K562 (cell line): ENCODE measurements around the gene RNASE7. TPM values are rescaled to one million over a fixed set of nuclear protein-coding genes. Genes with fewer than 3 reads are reported as not detected.

Experiments used
- ATAC-seq: fragments of 200-7000 bp; cut with Tn5 transposase; 3 replicates; pipeline ENCODE4 v1.9.1; 2020; ENCODE audit warnings: moderate library complexity
- BruUV-seq: library from RNA; stranded (reverse); fragments of 400-500 nt; replicated peaks from 2 replicates; lab custom pipeline; 2021; lab: Mats Ljungman, UMichigan
- CTCF ChIA-PET: fragments of 300-600 bp; formaldehyde crosslinking; extraction: SDS; loops from one replicate; lab custom pipeline; 2021; ENCODE audit warnings: low intra/inter-chr PET ratio; lab: Yijun Ruan, JAX
- POLR2A ChIA-PET: fragments of 300-600, 350-650 bp; sonication (Branson Sonifier 250); formaldehyde crosslinking; extraction: SDS; loops from one replicate; lab custom pipeline; 2021; ENCODE audit warnings: antibody characterized with exemption, inconsistent platforms; lab: Yijun Ruan, JAX
- DNase-seq, 4 experiments: peaks; one replicate each; pipeline versions ENCODE4 v3.0.0 to v3.0.0-alpha.2; 2011 to 2018; ENCODE audit warnings: low spot score in 3 of 4, mixed read lengths in 3 of 4; ENCODE audit errors: extremely low read depth in 1 of 4
- FAIRE-seq: peaks from 2 replicates; lab custom pipeline; 2011; peaks lifted over from hg19 to GRCh38; lab: Jason Lieb, UNC
- H2AFZ ChIP-seq: 2 replicates; pipeline ENCODE4 v1.6.0; 2011; ENCODE audit warnings: low read depth, low read length, control low read depth, inconsistent platforms
- H3K27ac ChIP-seq: fragments of 200-600 bp; 3 replicates; pipeline ENCODE4 v1.8.0; 2011; ENCODE audit warnings: low read depth, mild to moderate bottlenecking, control low read depth, inconsistent platforms, low read length, moderate library complexity, mixed read lengths; ENCODE audit errors: extremely low read depth
- H3K27me3 ChIP-seq, 2 experiments: fragments of 300-600 bp in 1 of 2; 2 replicates in 1 of 2; 3 replicates in 1 of 2; pipeline versions ENCODE4 v1.6.0 to v1.8.0; 2011; ENCODE audit warnings: inconsistent platforms in 2 of 2, low read length in 2 of 2, mild to moderate bottlenecking in 1 of 2, mixed read lengths in 1 of 2, moderate library complexity in 1 of 2; ENCODE audit not compliant: control insufficient read depth in 2 of 2, insufficient read depth in 2 of 2
- H3K36me3 ChIP-seq: fragments of 300-600 bp; 3 replicates; pipeline ENCODE4 v1.8.0; 2011; ENCODE audit warnings: mild to moderate bottlenecking, low read length, inconsistent platforms; ENCODE audit not compliant: control insufficient read depth, insufficient read depth
- H3K4me1 ChIP-seq, 2 experiments: fragments of 200-600 bp in 1 of 2; replicated peaks in 1 of 2; 2 replicates in 1 of 2; 3 replicates in 1 of 2; pipeline versions ENCODE4 v1.5.1 to v1.8.0; 2011; ENCODE audit warnings: inconsistent platforms in 2 of 2, low read length in 2 of 2, mild to moderate bottlenecking in 1 of 2, mixed read lengths in 1 of 2, moderate library complexity in 1 of 2; ENCODE audit not compliant: control insufficient read depth in 2 of 2, insufficient read depth in 2 of 2
- H3K4me2 ChIP-seq: 2 replicates; pipeline ENCODE4 v1.6.1; 2011; ENCODE audit warnings: low read length, control low read depth, inconsistent platforms, mixed read lengths; ENCODE audit not compliant: insufficient read depth
- H3K4me3 ChIP-seq: fragments of 200-600 bp; sonication (generic), shearing (Covaris generic); 2 replicates; pipeline ENCODE4 v1.5.1; 2016; ENCODE audit warnings: control low read depth, inconsistent platforms
- H3K79me2 ChIP-seq: fragments of 200-600 bp; 3 replicates; pipeline ENCODE4 v1.8.0; 2011; ENCODE audit warnings: low read length, inconsistent platforms; ENCODE audit not compliant: control insufficient read depth, insufficient read depth
- H3K9ac ChIP-seq, 2 experiments: 2 replicates each; pipeline versions ENCODE4 v1.6.0 to v1.6.1; 2011; ENCODE audit warnings: low read depth in 2 of 2, low read length in 2 of 2, control low read depth in 1 of 2, inconsistent platforms in 1 of 2, mild to moderate bottlenecking in 1 of 2, mixed read lengths in 1 of 2; ENCODE audit not compliant: insufficient read depth in 1 of 2
- H3K9me1 ChIP-seq: one replicate; pipeline ENCODE4 v1.6.0; 2011; ENCODE audit warnings: inconsistent platforms, mild to moderate bottlenecking, low read length, moderate library complexity; ENCODE audit not compliant: control insufficient read depth, insufficient read depth
- H3K9me3 ChIP-seq: replicated peaks from 2 replicates; pipeline ENCODE4 v1.5.1; 2011; ENCODE audit warnings: low read depth, low read length, inconsistent platforms; ENCODE audit not compliant: control insufficient read depth, insufficient read depth
- H4K20me1 ChIP-seq: replicated peaks from 2 replicates; pipeline ENCODE4 v1.6.1; 2011; ENCODE audit warnings: low read length, inconsistent platforms, mixed read lengths; ENCODE audit not compliant: control insufficient read depth, insufficient read depth
- ADNP ChIP-seq: fragments of 200-800 bp; sonication (Bioruptor generic); IDR thresholded peaks from 2 replicates; pipeline ENCODE4 v1.6.1; 2016; ENCODE audit warnings: missing genetic modification characterization, missing compliant biosample characterization
- DMBX1 ChIP-seq: fragments of 250-450 bp; sonication (Bioruptor Pico); IDR thresholded peaks from 2 replicates; pipeline ENCODE4 v1.8.0; 2022; ENCODE audit warnings: inconsistent platforms, mild to moderate bottlenecking, moderate library complexity, borderline replicate concordance
- EP400 ChIP-seq: fragments of 450-650 bp; IDR thresholded peaks from 2 replicates; pipeline ENCODE4 v1.6.1; 2017; ENCODE audit warnings: antibody characterized with exemption, mild to moderate bottlenecking, moderate library complexity
- ETV6 ChIP-seq, 3 experiments: fragments of 150-350 bp in 1 of 3; sonication (generic) in 1 of 3; formaldehyde crosslinking in 1 of 3; IDR thresholded peaks; 2 replicates each; pipeline versions ENCODE4 v1.6.1 to v1.8.0; 2014 to 2022; ENCODE audit warnings: borderline replicate concordance in 2 of 3, low read depth in 2 of 3, antibody characterized with exemption in 1 of 3, low read length in 1 of 3, mild to moderate bottlenecking in 1 of 3, missing genetic modification reagents in 1 of 3
- FOXJ3 ChIP-seq: sonication (generic); formaldehyde crosslinking; IDR thresholded peaks from 2 replicates; pipeline ENCODE4 v1.4.0; 2020; ENCODE audit warnings: mild to moderate bottlenecking, missing genetic modification reagents
- KLF16 ChIP-seq: IDR thresholded peaks from 2 replicates; pipeline ENCODE4 v1.6.1; 2016; ENCODE audit warnings: antibody characterized with exemption
- PHF8 ChIP-seq: fragments of 200-600 bp; sonication (generic); IDR thresholded peaks from 2 replicates; pipeline ENCODE4 v1.6.1; 2012; ENCODE audit warnings: mixed run types, mild to moderate bottlenecking, inconsistent platforms, low read length, moderate library complexity, borderline replicate concordance
- SAP30 ChIP-seq: fragments of 200-600 bp; sonication (generic); IDR thresholded peaks from 2 replicates; pipeline ENCODE4 v1.6.1; 2012; ENCODE audit warnings: borderline replicate concordance, low read depth, mild to moderate bottlenecking, moderate library complexity, low read length, control low read depth, inconsistent platforms; ENCODE audit not compliant: insufficient read depth, poor library complexity, severe bottlenecking
- SREBF2 ChIP-seq: sonication (generic); formaldehyde crosslinking; IDR thresholded peaks from 2 replicates; pipeline ENCODE4 v1.4.0; 2020; ENCODE audit warnings: mild to moderate bottlenecking, missing genetic modification reagents
- TBL1XR1 ChIP-seq, 2 experiments: IDR thresholded peaks; 2 replicates each; pipeline ENCODE4 v1.6.1; 2012; ENCODE audit warnings: improper control_type of control experiment in 2 of 2, low read length in 2 of 2, mild to moderate bottlenecking in 1 of 2
- TCF7 ChIP-seq: sonication (generic); IDR thresholded peaks from 2 replicates; pipeline ENCODE4 v1.6.1; 2016; ENCODE audit warnings: antibody characterized with exemption, borderline replicate concordance
- WGBS: fragments of 100-300 bp; shearing (Covaris generic); methylation state at CpG from one replicate; pipeline ENCODE4 v1.1.6; 2016; ENCODE audit warnings: low coverage, mixed read lengths; ENCODE audit not compliant: insufficient coverage; ENCODE audit errors: missing lambda C conversion rate; 5-methylcytosine and 5-hydroxymethylcytosine counted together
- in situ Hi-C: fragments of 300-500 bp; cut with MboI; formaldehyde crosslinking; loops from 4 replicates; pipeline ENCODE4 v1.15.0; 2018; ENCODE audit warnings: inconsistent platforms, mixed read lengths
- intact Hi-C: fragments of 100-400 bp; cut with micrococcal nuclease; formaldehyde crosslinking; loops from 2 replicates; pipeline ENCODE4 v1.14.2; 2022
- polyA plus RNA-seq, 8 experiments: library from polyadenylated mRNA; depleted of rRNA in 4 of 8; stranded (reverse) in 5 of 8; unstranded in 3 of 8; fragments of >200 nt; fragmentation: Nextera tagmentation in 2 of 8; fragmentation: Illumina TruSeq in 1 of 8; extraction: Ambion mirVana in 2 of 8; extraction: Trizol in 1 of 8; gene quantifications; 2 replicates each; pipeline versions ENCODE4 v1.2.1 to v1.2.3, GENCODE V29; 2011 to 2014; ENCODE audit warnings: inconsistent platforms in 1 of 8, missing spikeins in 1 of 8
- total RNA-seq, 7 experiments: library from RNA; depleted of rRNA in 6 of 7; stranded (reverse); fragments of >200 nt in 6 of 7; fragmentation: Illumina TruSeq in 2 of 7; extraction: Trizol in 2 of 7; gene quantifications; 2 replicates each; pipeline versions ENCODE4 v1.2.1 to v1.2.3, GENCODE V29; 2011 to 2021; ENCODE audit warnings: low replicate concordance in 1 of 7
- TF ChIP-seq, protein P1 (sequence below): fragments of 250-450 bp; sonication (Bioruptor Pico); IDR thresholded peaks from 2 replicates; pipeline ENCODE4 v1.5.0; 2021
- TF ChIP-seq, protein P2 (sequence below): sonication (generic); formaldehyde crosslinking; IDR thresholded peaks from 2 replicates; pipeline ENCODE4 v1.8.0; 2022; ENCODE audit warnings: missing genetic modification reagents, mild to moderate bottlenecking, borderline replicate concordance

Gene RNASE7
- total and polyA plus RNA-seq, 9 of the 15 experiments (the other 6 are each of a cell fraction or from before 2014, with no cell fraction given) = not detected

DNA sequence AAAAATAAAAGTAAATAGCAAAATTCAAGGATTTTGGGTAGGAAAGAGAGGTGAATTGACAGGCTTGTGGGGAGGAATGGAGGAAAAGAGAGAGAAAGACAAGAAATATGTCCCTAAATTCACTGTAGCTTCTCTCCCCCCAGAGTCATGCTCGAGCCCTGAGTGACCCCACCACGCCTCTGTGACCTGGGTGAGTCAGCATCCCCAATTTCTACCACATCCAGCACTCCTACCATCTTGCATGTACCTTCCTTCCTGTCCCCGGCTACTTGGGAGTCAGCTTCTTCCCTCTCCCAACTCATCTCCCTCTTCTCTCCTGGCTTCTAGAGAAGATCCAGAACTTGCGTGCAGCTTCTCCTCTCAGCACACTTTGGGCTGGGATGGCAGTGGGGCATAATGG is 46.5 kb downstream of the RNASE7 start:
- BruUV-seq = no TSS peak
- no peaks in the 10 kb centered on the region for H3K79me2 ChIP-seq
- in situ Hi-C loops = no loop called here
- no peak overlapping the region for H2AFZ ChIP-seq
- H3K9ac ChIP-seq = no peak overlapping the region
- no peaks in the 10 kb centered on the region for H3K9me3 ChIP-seq
- H3K36me3 ChIP-seq = peaks cover 5% of the 10 kb centered on the region; the same call in 1 of the 3 replicates
- H3K27me3 ChIP-seq = no peaks in the 10 kb centered on the region
- DNase-seq = no peak
- ChIA-PET CTCF (interaction anchor here (0.7 kb wide), 1 partner anchor 480 kb away, joined by 3 read pairs; no protein-coding TSS in a partner anchor), POLR2A (interaction anchor here (0.6 to 1.5 kb wide), 2 partner anchors 13 to 147 kb away, joined by 4 read pairs; no protein-coding TSS in a partner anchor)
- 50% methylated on average over 2 of the region's 4 CpGs for WGBS
- intact Hi-C loops = no loop called here
- no peak overlapping the region for H3K27ac ChIP-seq
- H3K9me1 ChIP-seq = no peaks in the 10 kb centered on the region
- H3K4me1 ChIP-seq = peaks cover 0 to 32% of the 10 kb centered on the region in 2 experiments; a peak in 2 of 5 replicates
- no peak for ATAC-seq
- FAIRE-seq = no peak
- TF ChIP-seq ADNP (tag) = no peak
- TF ChIP-seq ETV6 (IDR thresholded peaks at IDR 0.05; ENCODE audit: borderline replicate concordance in 1 of 2, low read depth in 2 of 2, low read length in 1 of 2) = no peak
- TF ChIP-seq ETV6 (CRISPR knock-in tag; IDR thresholded peaks at IDR 0.05; ENCODE audit: borderline replicate concordance) = no peak
- TF ChIP-seq, all 486 proteins: peak for 0
- H4K20me1 ChIP-seq = no peaks in the 10 kb centered on the region
- H3K4me2 ChIP-seq = no peak overlapping the region
- no peak overlapping the region for H3K4me3 ChIP-seq

DNA sequence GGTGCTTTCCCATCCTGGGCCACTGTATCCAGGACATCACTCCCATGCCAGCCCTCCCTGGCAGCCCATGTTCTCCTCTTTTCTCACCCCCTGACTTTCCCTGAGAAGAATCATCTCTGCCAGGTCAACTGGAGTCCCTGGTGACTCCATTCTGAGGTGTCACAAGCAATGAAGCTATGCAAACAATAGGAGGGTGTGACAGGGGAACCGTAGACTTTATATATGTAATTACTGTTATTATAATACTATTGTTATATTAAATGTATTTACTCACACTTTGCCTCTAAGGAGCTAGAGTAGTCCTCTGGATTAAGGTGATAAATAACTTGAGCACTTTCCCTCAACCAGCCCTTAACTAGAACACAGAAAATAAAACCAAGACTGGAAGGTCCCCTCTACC is 47.1 kb downstream of the RNASE7 start:
- in situ Hi-C loops = no loop called here
- TF ChIP-seq, protein P1, sequence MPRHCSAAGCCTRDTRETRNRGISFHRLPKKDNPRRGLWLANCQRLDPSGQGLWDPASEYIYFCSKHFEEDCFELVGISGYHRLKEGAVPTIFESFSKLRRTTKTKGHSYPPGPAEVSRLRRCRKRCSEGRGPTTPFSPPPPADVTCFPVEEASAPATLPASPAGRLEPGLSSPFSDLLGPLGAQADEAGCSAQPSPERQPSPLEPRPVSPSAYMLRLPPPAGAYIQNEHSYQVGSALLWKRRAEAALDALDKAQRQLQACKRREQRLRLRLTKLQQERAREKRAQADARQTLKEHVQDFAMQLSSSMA (CRISPR knock-in tag) = no peak
- TF ChIP-seq PHF8 = no peak
- TF ChIP-seq TBL1XR1 (IDR thresholded peaks at IDR 0.05; ENCODE audit: low read length in 2 of 2) = no peak
- TF ChIP-seq, protein P2, sequence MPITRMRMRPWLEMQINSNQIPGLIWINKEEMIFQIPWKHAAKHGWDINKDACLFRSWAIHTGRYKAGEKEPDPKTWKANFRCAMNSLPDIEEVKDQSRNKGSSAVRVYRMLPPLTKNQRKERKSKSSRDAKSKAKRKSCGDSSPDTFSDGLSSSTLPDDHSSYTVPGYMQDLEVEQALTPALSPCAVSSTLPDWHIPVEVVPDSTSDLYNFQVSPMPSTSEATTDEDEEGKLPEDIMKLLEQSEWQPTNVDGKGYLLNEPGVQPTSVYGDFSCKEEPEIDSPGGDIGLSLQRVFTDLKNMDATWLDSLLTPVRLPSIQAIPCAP (CRISPR knock-in tag) = no peak
- no peak for TF ChIP-seq DMBX1 (CRISPR knock-in tag)
- no peak for TF ChIP-seq EP400
- no peak for TF ChIP-seq SAP30
- no peak for TF ChIP-seq SREBF2 (CRISPR knock-in tag)
- no peak for TF ChIP-seq KLF16
- no peak for TF ChIP-seq TCF7
- TF ChIP-seq FOXJ3 (CRISPR knock-in tag) = no peak

More for the DNA sequence above, 47.1 kb downstream of the RNASE7 start:
- BruUV-seq = no TSS peak
- Histone ChIP-seq H3K27me3 (no peaks in the 10 kb centered on the region), H3K36me3 (peaks cover 5% of the 10 kb centered on the region; the same call in 1 of the 3 replicates), H3K4me1 (peaks cover 2 to 29% of the 10 kb centered on the region in 2 experiments; a peak in 3 of 5 replicates), H3K9ac (no peak overlapping the region), H3K9me1 (no peaks in the 10 kb centered on the region), H3K27ac (no peak overlapping the region), H3K4me2 (no peak overlapping the region), H3K79me2 (no peaks in the 10 kb centered on the region), H2AFZ (no peak overlapping the region), H3K4me3 (no peak overlapping the region), H3K9me3 (no peaks in the 10 kb centered on the region), H4K20me1 (no peaks in the 10 kb centered on the region)
- ChIA-PET POLR2A (interaction anchor here (1.5 kb wide), 1 partner anchor 146 kb away, joined by 4 read pairs; no protein-coding TSS in a partner anchor), CTCF (interaction anchor here (0.7 kb wide), 1 partner anchor 480 kb away, joined by 3 read pairs; no protein-coding TSS in a partner anchor)
- intact Hi-C loops = no loop called here
- WGBS = 50% methylated on average over 1 of the region's 1 CpG
- ATAC-seq (no peak), FAIRE-seq (no peak), DNase-seq (no peak)
